ENCODE results near the gene STK33. TPM values are rescaled to one million over a fixed set of nuclear protein-coding genes. Genes with fewer than 3 reads are reported as not detected.

STK33 gene
- total and polyA plus RNA-seq, 7 donors, result 0.30 to 8.2 (median 2.7) TPM

GRCh38 chr11:8598506-8598905 lies 4.5 kb upstream of the STK33 start:
- 81 to 89% (median 87%) methylated on average over 1 of the region's 1 CpG for WGBS, 3 donors
- TF ChIP-seq, protein P1, sequence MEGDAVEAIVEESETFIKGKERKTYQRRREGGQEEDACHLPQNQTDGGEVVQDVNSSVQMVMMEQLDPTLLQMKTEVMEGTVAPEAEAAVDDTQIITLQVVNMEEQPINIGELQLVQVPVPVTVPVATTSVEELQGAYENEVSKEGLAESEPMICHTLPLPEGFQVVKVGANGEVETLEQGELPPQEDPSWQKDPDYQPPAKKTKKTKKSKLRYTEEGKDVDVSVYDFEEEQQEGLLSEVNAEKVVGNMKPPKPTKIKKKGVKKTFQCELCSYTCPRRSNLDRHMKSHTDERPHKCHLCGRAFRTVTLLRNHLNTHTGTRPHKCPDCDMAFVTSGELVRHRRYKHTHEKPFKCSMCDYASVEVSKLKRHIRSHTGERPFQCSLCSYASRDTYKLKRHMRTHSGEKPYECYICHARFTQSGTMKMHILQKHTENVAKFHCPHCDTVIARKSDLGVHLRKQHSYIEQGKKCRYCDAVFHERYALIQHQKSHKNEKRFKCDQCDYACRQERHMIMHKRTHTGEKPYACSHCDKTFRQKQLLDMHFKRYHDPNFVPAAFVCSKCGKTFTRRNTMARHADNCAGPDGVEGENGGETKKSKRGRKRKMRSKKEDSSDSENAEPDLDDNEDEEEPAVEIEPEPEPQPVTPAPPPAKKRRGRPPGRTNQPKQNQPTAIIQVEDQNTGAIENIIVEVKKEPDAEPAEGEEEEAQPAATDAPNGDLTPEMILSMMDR (IDR thresholded peaks at IDR 0.05), result no peak
- H3K4me3 ChIP-seq, result no peak overlapping the region
- intact Hi-C loops (cut with DNase I), result no loop called here
- H3K4me1 ChIP-seq, result peaks cover 3% of the 10 kb centered on the region
- DNase-seq (no peak), ATAC-seq (no peak)
- peaks cover 0 to 19% (median 5%) of the 10 kb centered on the region in 3 donors for H3K27me3 ChIP-seq (ENCODE audit: insufficient read depth in 3 of 3, low read length in 2 of 3)
- H3K27ac ChIP-seq, result no peak overlapping the region
- no peaks in the 10 kb centered on the region for H3K36me3 ChIP-seq (ENCODE audit: insufficient read depth in 1 of 2, low read depth in 1 of 2)
- H3K9me3 ChIP-seq, result no peaks in the 10 kb centered on the region

DNA sequence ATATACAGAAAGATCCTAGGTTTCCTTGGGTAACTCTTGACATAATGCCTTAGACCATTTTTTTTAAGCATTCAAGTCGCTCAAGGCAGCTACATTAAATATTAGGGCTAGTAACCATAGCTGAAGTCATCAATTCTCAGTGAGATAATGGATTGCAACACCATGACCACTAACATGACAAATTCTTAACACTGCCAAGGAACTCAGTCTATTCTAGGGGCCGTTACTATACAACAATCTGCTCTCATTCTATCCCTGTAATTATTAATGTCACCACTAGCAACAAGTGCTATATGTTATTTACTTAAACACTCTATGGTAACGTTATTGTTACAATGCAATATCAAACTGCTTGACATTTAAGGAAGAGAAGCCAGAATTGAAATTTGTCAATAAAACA lies 3.2 kb upstream of the STK33 start:
- intact Hi-C loops (cut with DNase I), result no loop called here
- Histone ChIP-seq H3K9me3 (no peaks in the 10 kb centered on the region), H3K27me3 (ENCODE audit: insufficient read depth in 3 of 3, low read length in 2 of 3) (peaks cover 0 to 29% (median 7%) of the 10 kb centered on the region in 3 donors), H3K4me3 (no peak overlapping the region), H3K27ac (no peak overlapping the region), H3K4me1 (peaks cover 3% of the 10 kb centered on the region), H3K36me3 (ENCODE audit: insufficient read depth in 1 of 2, low read depth in 1 of 2) (no peaks in the 10 kb centered on the region)
- no peak for DNase-seq
- 32 to 52% (median 48%) methylated on average over 3 of the region's 3 CpGs for WGBS, 3 donors
- TF ChIP-seq, protein P1 (IDR thresholded peaks at IDR 0.05), result no peak
- no peak for ATAC-seq

GRCh38 chr11:8596504-8597046 lies 2.5 kb upstream of the STK33 start:
- TF ChIP-seq, protein P1 (IDR thresholded peaks at IDR 0.05), result no peak
- DNase-seq, result no peak

DNA sequence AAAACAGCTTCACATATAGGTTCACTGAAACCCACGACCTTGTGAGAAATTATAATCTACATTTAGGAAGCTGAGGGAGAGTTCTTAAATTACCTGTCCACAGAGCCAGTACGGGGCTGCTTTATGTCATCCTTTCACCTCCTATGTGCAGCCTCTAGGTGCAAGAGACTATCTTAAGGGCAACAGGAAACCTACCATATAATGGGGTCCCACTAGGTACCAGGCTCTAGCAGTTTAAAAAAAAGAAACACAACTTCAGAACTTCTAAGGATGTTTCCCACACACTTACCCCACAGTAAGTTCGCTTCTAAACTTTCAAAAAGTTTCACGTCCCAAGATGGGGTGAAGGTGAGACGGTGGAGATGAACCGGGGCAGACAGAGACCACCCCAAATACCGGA lies 573 bp downstream of the STK33 start:
- Histone ChIP-seq H3K27me3 (ENCODE audit: insufficient read depth in 3 of 3, low read length in 2 of 3) (peaks cover 0 to 29% (median 7%) of the 10 kb centered on the region in 3 donors), H3K27ac (no peak overlapping the region), H3K36me3 (ENCODE audit: insufficient read depth in 1 of 2, low read depth in 1 of 2) (no peaks in the 10 kb centered on the region), H3K4me3 (peak overlapping the region; percentile 70), H3K9me3 (no peaks in the 10 kb centered on the region), H3K4me1 (peaks cover 3% of the 10 kb centered on the region)
- ATAC-seq (peak in 2 of 4 donors; percentile 14 to 43), DNase-seq (no peak)
- WGBS, 3 donors, result 19 to 24% (median 22%) methylated on average over 7 of the region's 7 CpGs
- intact Hi-C loops (cut with DNase I), result no loop called here
- TF ChIP-seq, protein P1 (IDR thresholded peaks at IDR 0.05), result no peak

More at GRCh38 chr11:8596504-8597046, 2.5 kb upstream of the STK33 start:
- Histone ChIP-seq H3K36me3 (ENCODE audit: insufficient read depth in 1 of 2, low read depth in 1 of 2) (no peaks in the 10 kb centered on the region), H3K27me3 (ENCODE audit: insufficient read depth in 3 of 3, low read length in 2 of 3) (peaks cover 0 to 29% (median 7%) of the 10 kb centered on the region in 3 donors), H3K27ac (no peak overlapping the region), H3K4me3 (no peak overlapping the region), H3K4me1 (peaks cover 3% of the 10 kb centered on the region), H3K9me3 (no peaks in the 10 kb centered on the region)
- no peak for ATAC-seq
- intact Hi-C loops (cut with DNase I), result no loop called here

DNA sequence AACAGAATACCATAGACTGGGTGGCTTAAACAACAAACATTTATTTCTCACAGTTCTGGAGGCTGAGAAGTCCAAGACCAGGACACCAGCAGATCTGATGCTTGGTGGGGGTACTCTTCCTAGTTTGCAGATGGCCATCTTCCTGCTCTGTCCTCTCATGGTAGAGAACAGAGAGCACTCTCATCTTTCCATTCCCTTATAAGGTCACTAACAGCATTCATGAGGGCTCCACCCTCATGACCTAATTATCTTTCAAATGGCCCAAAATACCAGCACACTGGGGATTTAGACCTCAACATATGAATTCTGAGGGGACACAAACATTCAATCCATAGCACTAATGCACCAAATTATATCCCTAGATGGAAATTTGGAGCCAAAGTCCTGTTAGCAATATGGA lies 6.1 kb downstream of the STK33 start:
- intact Hi-C loops (cut with DNase I), result no loop called here
- no peaks in the 10 kb centered on the region for H3K4me1 ChIP-seq

More for the DNA sequence above, 6.1 kb downstream of the STK33 start:
- TF ChIP-seq, protein P1 (IDR thresholded peaks at IDR 0.05), result no peak
- no peak for ATAC-seq
- Histone ChIP-seq H3K4me3 (no peak overlapping the region), H3K27ac (no peak overlapping the region), H3K9me3 (no peaks in the 10 kb centered on the region), H3K27me3 (ENCODE audit: insufficient read depth in 3 of 3, low read length in 2 of 3) (peaks cover 0 to 6% (median 0%) of the 10 kb centered on the region in 3 donors), H3K36me3 (ENCODE audit: insufficient read depth in 1 of 2, low read depth in 1 of 2) (no peaks in the 10 kb centered on the region)
- DNase-seq, result no peak
